ENCODE data around the gene CDCP1.

GRCh38 chr3:45059132-45059531, 87.0 kb downstream of the CDCP1 start:
- TF ChIP-seq CTCF (conservative IDR thresholded peaks at IDR 0.05; ENCODE audit: low read depth, low read length) (no peak), EZH2 (IDR thresholded peaks at IDR 0.05; ENCODE audit: borderline replicate concordance, low read depth, low read length, poor library complexity, severe bottlenecking) (no peak)
